SU-DHL-6 (cell line): ENCODE data around the gene SHISA7.

Experiments used
- H2AFZ ChIP-seq: fragments of 200-600 bp; sonication (generic); 2 replicates; pipeline ENCODE4 v1.6.1; 2014; ENCODE audit warnings: low read depth, mild to moderate bottlenecking, moderate library complexity, mixed read lengths, antibody characterized with exemption, low read length; ENCODE audit not compliant: severe bottlenecking
- H3F3A ChIP-seq: fragments of 200-600 bp; shearing (Covaris generic); 2 replicates; pipeline ENCODE4 v1.6.0; 2016; ENCODE audit warnings: antibody characterized with exemption, mild to moderate bottlenecking; ENCODE audit not compliant: insufficient read depth
- H3K27ac ChIP-seq: fragments of 200-600 bp; sonication (generic); 2 replicates; pipeline ENCODE4 v1.5.1; 2016; ENCODE audit warnings: low read depth, mild to moderate bottlenecking, low read length, moderate library complexity, mixed read lengths
- H3K27me3 ChIP-seq: fragments of 200-600 bp; sonication (generic), shearing (Covaris generic); 2 replicates; pipeline ENCODE4 v1.6.0; 2014; ENCODE audit warnings: mild to moderate bottlenecking, low read length
- H3K36me3 ChIP-seq: fragments of 200-600 bp; sonication (generic); 2 replicates; pipeline ENCODE4 v1.6.1; 2014; ENCODE audit warnings: mild to moderate bottlenecking, low read length, mixed read lengths
- H3K4me2 ChIP-seq: fragments of 300-600, 200-600 bp; shearing (Covaris generic), sonication (generic); 2 replicates; pipeline ENCODE4 v1.6.0; 2014; ENCODE audit warnings: low read length, low read depth, mild to moderate bottlenecking; ENCODE audit not compliant: poor library complexity, severe bottlenecking
- H3K4me3 ChIP-seq: fragments of 200-600 bp; sonication (generic); 2 replicates; pipeline ENCODE4 v1.5.1; 2014; ENCODE audit warnings: antibody characterized with exemption, low read length, mild to moderate bottlenecking, mixed read lengths; ENCODE audit not compliant: insufficient read depth, poor library complexity, severe bottlenecking
- H3K79me2 ChIP-seq: fragments of 200-600 bp; sonication (generic); 2 replicates; pipeline ENCODE4 v1.6.1; 2014; ENCODE audit warnings: mild to moderate bottlenecking, low read length, moderate library complexity; ENCODE audit not compliant: insufficient read depth
- H3K9ac ChIP-seq: fragments of 200-600 bp; sonication (generic); 2 replicates; pipeline ENCODE4 v1.7.0; 2014; ENCODE audit warnings: mild to moderate bottlenecking, low read length
- H3K9me2 ChIP-seq: fragments of 200-600 bp; sonication (generic); replicated peaks from 2 replicates; pipeline ENCODE4 v1.6.1; 2014; ENCODE audit warnings: low read length; ENCODE audit not compliant: insufficient read depth
- H3K9me3 ChIP-seq: fragments of 200-600 bp; sonication (generic); 2 replicates; pipeline ENCODE4 v1.6.1; 2014; ENCODE audit warnings: low read length, mixed read lengths; ENCODE audit not compliant: insufficient read depth
- H4K20me1 ChIP-seq: fragments of 200-600 bp; sonication (generic); 2 replicates; pipeline ENCODE4 v1.6.1; 2014; ENCODE audit warnings: low read depth, mild to moderate bottlenecking, antibody characterized with exemption, low read length, moderate library complexity, mixed read lengths
- CTCF ChIP-seq: fragments of 200-600 bp; sonication (generic); IDR thresholded peaks from one replicate; pipeline ENCODE4 v1.5.1; 2017; ENCODE audit warnings: antibody characterized with exemption, mild to moderate bottlenecking, low read length, moderate library complexity; ENCODE audit not compliant: insufficient read depth, poor library complexity, severe bottlenecking
- EZH2phosphoT487 ChIP-seq: fragments of 200-600 bp; sonication (generic), shearing (Covaris generic); conservative IDR thresholded peaks from 2 replicates; pipeline ENCODE4 v1.6.1; 2018; ENCODE audit warnings: mild to moderate bottlenecking, antibody characterized with exemption, low read length, moderate library complexity, mixed read lengths

The SHISA7 gene

GRCh38 chr19:55436847-55437246 lies 6.3 kb downstream of the SHISA7 start:
- no peaks in the 10 kb centered on the region for H3K79me2 ChIP-seq
- TF ChIP-seq CTCF (no peak), EZH2phosphoT487 (no peak)

GRCh38 chr19:55435020-55435419 lies 8.1 kb downstream of the SHISA7 start:
- H2AFZ ChIP-seq, result no peak overlapping the region
- no peaks in the 10 kb centered on the region for H3K36me3 ChIP-seq
- no peak for TF ChIP-seq CTCF
- H3K9ac ChIP-seq, result no peak overlapping the region
- no peaks in the 10 kb centered on the region for H3K79me2 ChIP-seq
- no peaks in the 10 kb centered on the region for H3K9me2 ChIP-seq
- H3K4me2 ChIP-seq, result no peak overlapping the region
- H3K4me3 ChIP-seq, result no peak overlapping the region
- no peaks in the 10 kb centered on the region for H4K20me1 ChIP-seq
- H3F3A ChIP-seq, result no peaks in the 10 kb centered on the region
- H3K9me3 ChIP-seq, result no peaks in the 10 kb centered on the region
- no peaks in the 10 kb centered on the region for H3K27me3 ChIP-seq
- H3K27ac ChIP-seq, result no peak overlapping the region

More at GRCh38 chr19:55436847-55437246, 6.3 kb downstream of the SHISA7 start:
- H3F3A ChIP-seq, result no peaks in the 10 kb centered on the region
- H2AFZ ChIP-seq, result no peak overlapping the region
- H3K9ac ChIP-seq, result no peak overlapping the region
- no peak overlapping the region for H3K27ac ChIP-seq
- H3K9me2 ChIP-seq, result no peaks in the 10 kb centered on the region
- no peaks in the 10 kb centered on the region for H3K27me3 ChIP-seq
- no peaks in the 10 kb centered on the region for H3K9me3 ChIP-seq
- no peak overlapping the region for H3K4me3 ChIP-seq
- no peak overlapping the region for H3K4me2 ChIP-seq
- H4K20me1 ChIP-seq, result no peaks in the 10 kb centered on the region
- H3K36me3 ChIP-seq, result no peaks in the 10 kb centered on the region

GRCh38 chr19:55434356-55434919 lies 8.7 kb downstream of the SHISA7 start:
- H2AFZ ChIP-seq, result no peak overlapping the region
- no peak overlapping the region for H3K4me2 ChIP-seq
- no peaks in the 10 kb centered on the region for H3F3A ChIP-seq
- TF ChIP-seq EZH2phosphoT487 (no peak), CTCF (no peak)
- no peaks in the 10 kb centered on the region for H3K79me2 ChIP-seq
- no peaks in the 10 kb centered on the region for H4K20me1 ChIP-seq
- no peaks in the 10 kb centered on the region for H3K9me2 ChIP-seq
- H3K27me3 ChIP-seq, result no peaks in the 10 kb centered on the region
- H3K9me3 ChIP-seq, result no peaks in the 10 kb centered on the region
- H3K27ac ChIP-seq, result no peak overlapping the region
- H3K36me3 ChIP-seq, result no peaks in the 10 kb centered on the region
- no peak overlapping the region for H3K4me3 ChIP-seq
- no peak overlapping the region for H3K9ac ChIP-seq

GRCh38 chr19:55433292-55433691 lies 9.8 kb downstream of the SHISA7 start:
- no peak overlapping the region for H2AFZ ChIP-seq
- no peaks in the 10 kb centered on the region for H3K36me3 ChIP-seq
- no peaks in the 10 kb centered on the region for H4K20me1 ChIP-seq
- H3K9ac ChIP-seq, result no peak overlapping the region
- no peak overlapping the region for H3K4me3 ChIP-seq
- H3K79me2 ChIP-seq, result no peaks in the 10 kb centered on the region
- no peaks in the 10 kb centered on the region for H3K27me3 ChIP-seq
- H3K9me2 ChIP-seq, result no peaks in the 10 kb centered on the region
- no peaks in the 10 kb centered on the region for H3F3A ChIP-seq
- H3K9me3 ChIP-seq, result no peaks in the 10 kb centered on the region
- H3K4me2 ChIP-seq, result no peak overlapping the region
- no peak overlapping the region for H3K27ac ChIP-seq
- no peak for TF ChIP-seq CTCF
- TF ChIP-seq EZH2phosphoT487, result no peak
